HEK293T (cell line): ENCODE data around the gene ECSIT.

Experiments
- CTCF ChIA-PET: fragments of 350-600 bp; formaldehyde crosslinking; extraction: SDS; loops from one replicate; lab custom pipeline; 2021; ENCODE audit warnings: antibody characterized with exemption, inconsistent platforms; lab: Yijun Ruan, JAX
- POLR2A ChIA-PET: fragments of 350-600 bp; formaldehyde crosslinking; extraction: SDS; loops from one replicate; lab custom pipeline; 2020; ENCODE audit warnings: antibody characterized with exemption, inconsistent platforms; lab: Yijun Ruan, JAX
- DNase-seq: peaks from one replicate; pipeline ENCODE4 v3.0.0; 2012; ENCODE audit warnings: mixed read lengths; ENCODE audit errors: extremely low spot score
- ARNT ChIP-seq: fragments of 450-650 bp; IDR thresholded peaks from 2 replicates; pipeline ENCODE4 v1.6.1; 2017; ENCODE audit warnings: mild to moderate bottlenecking
- BHLHE40 ChIP-seq: fragments of 450-650 bp; IDR thresholded peaks from 2 replicates; pipeline ENCODE4 v1.6.1; 2016; ENCODE audit warnings: mild to moderate bottlenecking, moderate library complexity, borderline replicate concordance
- CTBP1 ChIP-seq: fragments of 450-650 bp; IDR thresholded peaks from 2 replicates; pipeline ENCODE4 v1.6.1; 2016; ENCODE audit warnings: borderline replicate concordance
- ELF4 ChIP-seq: fragments of 450-650 bp; IDR thresholded peaks from 2 replicates; pipeline ENCODE4 v1.6.1; 2017; ENCODE audit warnings: antibody characterized with exemption
- FOXA1 ChIP-seq: fragments of 450-650 bp; IDR thresholded peaks from 2 replicates; pipeline ENCODE4 v1.6.1; 2016; ENCODE audit warnings: mild to moderate bottlenecking
- FOXK2 ChIP-seq: fragments of 450-650 bp; IDR thresholded peaks from 2 replicates; pipeline ENCODE4 v1.6.1; 2016; ENCODE audit warnings: mild to moderate bottlenecking
- FOXM1 ChIP-seq: fragments of 450-650 bp; IDR thresholded peaks from 2 replicates; pipeline ENCODE4 v1.6.1; 2017; ENCODE audit warnings: mild to moderate bottlenecking, borderline replicate concordance
- HDGF ChIP-seq: fragments of 450-650 bp; IDR thresholded peaks from 2 replicates; pipeline ENCODE4 v1.6.1; 2017; ENCODE audit warnings: antibody characterized with exemption, borderline replicate concordance
- L3MBTL2 ChIP-seq: fragments of 450-650 bp; conservative IDR thresholded peaks from 2 replicates; pipeline ENCODE4 v1.6.1; 2016; ENCODE audit warnings: mild to moderate bottlenecking
- LEF1 ChIP-seq: fragments of 450-650 bp; IDR thresholded peaks from 2 replicates; pipeline ENCODE4 v1.6.1; 2017; ENCODE audit warnings: mild to moderate bottlenecking, borderline replicate concordance
- NFRKB ChIP-seq: fragments of 450-650 bp; IDR thresholded peaks from 2 replicates; pipeline ENCODE4 v1.6.1; 2016; ENCODE audit warnings: mild to moderate bottlenecking, moderate library complexity
- SP1 ChIP-seq: fragments of 450-650 bp; IDR thresholded peaks from 2 replicates; pipeline ENCODE4 v1.6.1; 2017
- SUZ12 ChIP-seq: fragments of 450-650 bp; IDR thresholded peaks from 2 replicates; pipeline ENCODE4 v1.6.1; 2016; ENCODE audit warnings: mild to moderate bottlenecking
- TARDBP ChIP-seq: fragments of 450-650 bp; IDR thresholded peaks from 2 replicates; pipeline ENCODE4 v1.6.1; 2016
- ZNF384 ChIP-seq: fragments of 450-650 bp; IDR thresholded peaks from 2 replicates; pipeline ENCODE4 v1.6.1; 2016
- TF ChIP-seq, protein P1 (sequence below): fragments of 450-650 bp; IDR thresholded peaks from 2 replicates; pipeline ENCODE4 v1.6.1; 2016

ECSIT gene

GRCh38 chr19:11538232-11539036 is 9.5 kb upstream of the ECSIT start, which contains the start of gene CNN1:
Gene CNN1, plus strand, starts transcription at chr19:11538851. Its CDS starts 77 bp downstream, at chr19:11538928.
- POLR2A ChIA-PET = interaction anchor here (1.1 kb wide), 1 partner anchor 20 kb away, joined by 4 read pairs; the partner anchor contains the start of gene ELOF1

DNA sequence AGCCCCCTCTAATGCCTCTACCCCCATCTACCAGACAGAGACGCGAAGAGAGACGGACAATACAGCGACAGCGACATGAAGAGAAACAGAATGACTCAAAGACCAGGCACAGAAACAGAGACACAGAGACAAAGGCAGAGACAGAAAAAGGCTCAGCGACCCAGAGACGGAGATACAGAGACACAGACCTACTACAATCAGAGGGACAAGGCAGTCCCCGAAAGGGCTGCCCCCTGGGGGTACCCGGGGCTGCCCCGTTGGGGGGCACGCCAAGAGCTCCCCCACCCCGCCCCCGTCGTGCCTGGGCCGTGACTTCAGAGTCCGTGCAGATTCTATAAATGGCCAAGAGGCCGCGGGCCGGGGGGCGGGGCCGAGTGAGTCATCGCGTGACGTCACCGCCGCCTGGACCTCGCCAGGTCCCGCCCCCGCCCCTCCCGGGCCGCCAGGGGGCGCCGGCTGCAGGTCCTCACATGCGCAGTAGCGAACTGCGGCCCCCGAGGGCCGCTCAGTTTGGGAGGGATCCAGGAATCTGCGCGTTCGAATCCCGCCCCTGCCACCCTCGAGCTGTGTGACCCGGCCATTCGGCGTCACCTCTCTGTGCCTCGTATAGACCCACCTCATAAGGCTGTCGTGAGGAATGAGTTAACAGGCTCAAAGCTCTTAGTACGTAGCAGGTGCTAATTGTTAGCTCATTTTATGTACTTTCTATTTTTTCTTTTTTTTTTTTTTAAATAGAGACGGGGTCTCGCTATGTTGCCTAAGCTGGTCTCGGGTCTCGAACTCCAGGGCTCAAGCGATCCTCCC is 7.1 kb upstream of the ECSIT start:
- POLR2A ChIA-PET = interaction anchor here (1.1 to 1.2 kb wide), 2 partner anchors 9 to 23 kb away, joined by 4 read pairs; partner anchors contain the start of gene ELOF1
- TF ChIP-seq ZNF384 = no peak
- no peak for TF ChIP-seq CTBP1
- no peak for TF ChIP-seq FOXM1
- no peak for TF ChIP-seq FOXK2
- no peak for TF ChIP-seq TARDBP
- TF ChIP-seq SP1 = no peak
- TF ChIP-seq NFRKB = no peak
- no peak for TF ChIP-seq BHLHE40
- CTCF ChIA-PET = interaction anchor here (0.6 to 1.6 kb wide), 4 partner anchors 10 to 188 kb away, joined by 3 to 6 read pairs (median 4); no protein-coding TSS in a partner anchor
- peak; percentile 96 for DNase-seq

More at GRCh38 chr19:11538232-11539036, 9.5 kb upstream of the ECSIT start, which contains the start of gene CNN1:
- CTCF ChIA-PET = no interaction called here
- TF ChIP-seq HDGF (no peak), ELF4 (no peak), TARDBP (no peak), FOXK2 (no peak), NFRKB (no peak), SUZ12 (no peak), SP1 (no peak), FOXM1 (no peak), FOXA1 (no peak), ARNT (no peak), L3MBTL2 (no peak), BHLHE40 (no peak), LEF1 (no peak), CTBP1 (no peak), ZNF384 (no peak)
- TF ChIP-seq, protein P1, sequence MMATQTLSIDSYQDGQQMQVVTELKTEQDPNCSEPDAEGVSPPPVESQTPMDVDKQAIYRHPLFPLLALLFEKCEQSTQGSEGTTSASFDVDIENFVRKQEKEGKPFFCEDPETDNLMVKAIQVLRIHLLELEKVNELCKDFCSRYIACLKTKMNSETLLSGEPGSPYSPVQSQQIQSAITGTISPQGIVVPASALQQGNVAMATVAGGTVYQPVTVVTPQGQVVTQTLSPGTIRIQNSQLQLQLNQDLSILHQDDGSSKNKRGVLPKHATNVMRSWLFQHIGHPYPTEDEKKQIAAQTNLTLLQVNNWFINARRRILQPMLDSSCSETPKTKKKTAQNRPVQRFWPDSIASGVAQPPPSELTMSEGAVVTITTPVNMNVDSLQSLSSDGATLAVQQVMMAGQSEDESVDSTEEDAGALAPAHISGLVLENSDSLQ = no peak
- DNase-seq = no peak

- ChIA-PET POLR2A (no interaction called here), CTCF (no interaction called here)
- no peak for TF ChIP-seq ELF4
- no peak for DNase-seq
Observed at GRCh38 chr19:11534948-11535347, 6.0 kb upstream of the ECSIT start.

DNA sequence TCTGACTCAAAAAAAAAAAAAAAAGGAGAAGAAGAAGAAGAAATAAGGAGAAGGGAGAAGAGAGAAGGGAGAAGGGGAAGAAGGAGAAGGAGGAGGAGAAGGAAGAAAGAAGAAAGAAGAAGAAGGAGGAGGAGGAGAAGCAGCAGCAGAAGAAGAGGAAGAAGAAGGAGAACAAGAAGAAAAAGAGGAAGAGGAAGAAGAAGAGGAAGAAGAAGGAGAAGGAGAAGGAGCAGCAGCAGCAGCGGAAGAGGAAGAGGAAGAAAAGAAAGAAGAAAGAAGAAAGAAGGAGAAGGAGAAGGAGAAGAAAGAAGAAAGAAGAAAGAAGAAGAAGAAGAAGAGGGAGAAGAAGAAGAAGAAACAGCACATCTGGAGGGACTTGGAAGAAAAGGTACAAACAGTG is 5.6 kb upstream of the ECSIT start:
- no peak for DNase-seq
- ChIA-PET CTCF (no interaction called here), POLR2A (no interaction called here)
- no peak for TF ChIP-seq FOXA1

- ChIA-PET POLR2A (interaction anchor here (0.6 to 0.8 kb wide), 2 partner anchors 18 to 25 kb away, joined by 3 read pairs; no protein-coding TSS in a partner anchor), CTCF (no interaction called here)
- peak; percentile 37 for DNase-seq
- TF ChIP-seq, protein P1 = no peak; the same call in 1 of the 2 replicates
- TF ChIP-seq TARDBP = no peak
- TF ChIP-seq L3MBTL2 = peak; percentile 87
Observed at GRCh38 chr19:11530432-11530831, 1.5 kb upstream of the ECSIT start.

DNA sequence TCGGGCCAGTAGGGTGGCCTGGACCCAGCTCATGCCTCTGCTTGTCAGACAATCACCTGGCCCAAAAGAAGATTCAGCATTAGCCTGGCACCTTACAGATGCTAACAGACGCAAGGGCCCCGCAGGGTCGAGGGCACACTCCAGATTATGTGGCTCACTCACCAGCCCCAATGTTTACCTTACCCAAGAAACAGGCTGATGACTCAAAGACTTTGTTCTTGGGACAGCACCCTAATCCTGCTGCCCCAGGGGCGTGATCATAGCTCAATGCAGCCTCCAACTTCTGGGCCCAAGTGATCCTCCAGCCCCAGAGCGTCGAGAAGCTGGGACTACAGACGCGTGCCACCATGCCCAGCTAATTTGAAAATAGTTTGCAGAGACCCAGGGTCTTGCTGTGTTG is 9.8 kb downstream of the ECSIT start:
- POLR2A ChIA-PET = interaction anchor here (1.6 to 1.9 kb wide), 2 partner anchors 10 to 40 kb away, joined by 6 to 7 read pairs; partner anchors contain the start of genes ECSIT and ELOF1
- CTCF ChIA-PET = no interaction called here
- DNase-seq = no peak
- TF ChIP-seq, protein P1 = no peak
- TF ChIP-seq SUZ12 = no peak
- no peak for TF ChIP-seq L3MBTL2
- TF ChIP-seq HDGF = no peak
- no peak for TF ChIP-seq NFRKB
- no peak for TF ChIP-seq FOXM1
- no peak for TF ChIP-seq ELF4
- TF ChIP-seq TARDBP = no peak
- no peak for TF ChIP-seq LEF1
- no peak for TF ChIP-seq SP1
- no peak for TF ChIP-seq ZNF384
- no peak for TF ChIP-seq ARNT
- TF ChIP-seq FOXK2 = no peak
- TF ChIP-seq FOXA1 = no peak
- no peak for TF ChIP-seq BHLHE40
- no peak for TF ChIP-seq CTBP1
